SH-SY5Y (cell line): Measurements from ENCODE around the gene CHDH.

Experiments
- GATA2 ChIP-seq: IDR thresholded peaks from 2 replicates; pipeline ENCODE4 v1.6.1; 2011; ENCODE audit warnings: mild to moderate bottlenecking, low read depth, low read length
- GATA3 ChIP-seq: IDR thresholded peaks from 2 replicates; pipeline ENCODE4 v1.6.1; 2011; ENCODE audit warnings: low read depth, mild to moderate bottlenecking, low read length, moderate library complexity

GRCh38 chr3:53844262-53845102, 1.7 kb downstream of the CHDH start:
- TF ChIP-seq GATA3: no peak
- TF ChIP-seq GATA2: no peak
